Mesothelial cell of epicardium (in vitro differentiated cells): ENCODE results near the gene COX5A. TPM values are rescaled to one million over a fixed set of nuclear protein-coding genes. Genes with fewer than 3 reads are reported as not detected.
"Not testable (repeated sequence)": the region's sequence is repeated elsewhere in the genome, so short reads cannot be mapped to it uniquely, and the experiment has no call there.

Source experiments
- DNase-seq, 2 experiments: peaks; one replicate each; pipeline ENCODE4 v3.0.0; 2021; ENCODE audit warnings: low spot score in 2 of 2; ENCODE audit not compliant: unreplicated experiment in 2 of 2
- H3K27ac Mint-ChIP-seq: 2 replicates; pipeline ENCODE4 v1.8.0; 2021; ENCODE audit warnings: mixed read lengths
- H3K27me3 Mint-ChIP-seq: 2 replicates; pipeline ENCODE4 v1.8.0; 2021; ENCODE audit warnings: low read depth, mixed read lengths
- H3K36me3 Mint-ChIP-seq: 2 replicates; pipeline ENCODE4 v1.8.0; 2021; ENCODE audit warnings: mixed read lengths
- H3K4me1 Mint-ChIP-seq: 2 replicates; pipeline ENCODE4 v1.8.0; 2021; ENCODE audit warnings: mixed read lengths
- H3K4me3 Mint-ChIP-seq: 2 replicates; pipeline ENCODE4 v1.8.0; 2021; ENCODE audit warnings: mild to moderate bottlenecking, moderate library complexity, mixed read lengths
- H3K9me3 Mint-ChIP-seq: 2 replicates; pipeline ENCODE4 v1.8.0; 2021; ENCODE audit warnings: mixed read lengths
- total RNA-seq: library from RNA; stranded (reverse); gene quantifications from 3 replicates; pipeline ENCODE4 v1.2.1, GENCODE V29; 2021
- TF ChIP-seq, protein P1 (sequence below): fragments of 200-600 bp; sonication (generic); IDR thresholded peaks from one replicate; pipeline ENCODE4 v1.5.0; 2021; ENCODE audit warnings: antibody characterized with exemption; ENCODE audit not compliant: unreplicated experiment

Gene COX5A
- total RNA-seq, 1 donor from 2014 or later, result 126 TPM

DNA sequence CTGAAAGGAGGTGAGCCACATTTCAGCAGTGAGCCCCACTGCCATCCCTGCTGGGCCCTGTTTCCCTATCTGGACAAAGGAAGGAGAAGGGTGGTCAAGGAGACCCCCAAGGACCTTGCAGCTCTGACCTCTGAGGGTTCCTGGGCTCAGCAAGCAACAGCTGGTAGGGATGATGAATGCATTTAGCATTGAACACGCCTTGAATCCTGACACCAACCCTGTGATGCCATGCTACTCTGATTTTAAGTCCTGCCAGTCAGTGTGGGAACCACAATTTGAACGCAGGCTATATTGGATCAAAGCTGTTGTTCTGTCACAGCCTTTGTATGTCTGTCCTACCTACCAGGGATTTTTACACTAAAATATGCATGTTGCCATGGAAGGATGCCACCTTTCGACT lies 41.6 kb downstream of the COX5A start:
- TF ChIP-seq, protein P1, sequence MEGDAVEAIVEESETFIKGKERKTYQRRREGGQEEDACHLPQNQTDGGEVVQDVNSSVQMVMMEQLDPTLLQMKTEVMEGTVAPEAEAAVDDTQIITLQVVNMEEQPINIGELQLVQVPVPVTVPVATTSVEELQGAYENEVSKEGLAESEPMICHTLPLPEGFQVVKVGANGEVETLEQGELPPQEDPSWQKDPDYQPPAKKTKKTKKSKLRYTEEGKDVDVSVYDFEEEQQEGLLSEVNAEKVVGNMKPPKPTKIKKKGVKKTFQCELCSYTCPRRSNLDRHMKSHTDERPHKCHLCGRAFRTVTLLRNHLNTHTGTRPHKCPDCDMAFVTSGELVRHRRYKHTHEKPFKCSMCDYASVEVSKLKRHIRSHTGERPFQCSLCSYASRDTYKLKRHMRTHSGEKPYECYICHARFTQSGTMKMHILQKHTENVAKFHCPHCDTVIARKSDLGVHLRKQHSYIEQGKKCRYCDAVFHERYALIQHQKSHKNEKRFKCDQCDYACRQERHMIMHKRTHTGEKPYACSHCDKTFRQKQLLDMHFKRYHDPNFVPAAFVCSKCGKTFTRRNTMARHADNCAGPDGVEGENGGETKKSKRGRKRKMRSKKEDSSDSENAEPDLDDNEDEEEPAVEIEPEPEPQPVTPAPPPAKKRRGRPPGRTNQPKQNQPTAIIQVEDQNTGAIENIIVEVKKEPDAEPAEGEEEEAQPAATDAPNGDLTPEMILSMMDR, result no peak
- Mint-ChIP-seq H3K27ac (no peak overlapping the region), H3K27me3 (no peaks in the 10 kb centered on the region), H3K36me3 (peaks cover 28% of the 10 kb centered on the region), H3K4me3 (no peak overlapping the region), H3K4me1 (no peaks in the 10 kb centered on the region), H3K9me3 (no peaks in the 10 kb centered on the region)
- DNase-seq, result no peak

DNA sequence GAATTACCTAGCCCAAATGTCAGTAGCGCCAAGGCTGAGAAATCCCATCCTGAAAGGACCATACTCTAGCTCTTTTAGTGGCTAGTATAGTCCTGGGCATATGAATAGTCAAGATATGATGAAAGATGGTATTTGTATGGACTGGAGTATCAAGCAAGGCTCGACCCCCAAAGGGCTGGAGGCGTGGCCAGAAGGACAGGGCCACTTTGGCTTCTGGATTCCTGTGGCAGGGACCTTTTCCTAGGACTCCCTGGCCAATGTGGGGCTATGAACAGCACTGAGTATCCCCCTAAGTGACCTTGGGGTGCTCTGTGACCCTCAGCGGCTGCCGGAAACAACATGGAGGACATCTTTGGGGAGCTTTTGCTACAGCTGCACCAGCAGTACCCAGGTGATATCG lies 42.0 kb downstream of the COX5A start:
- Mint-ChIP-seq H3K27ac (no peak overlapping the region), H3K4me3 (no peak overlapping the region), H3K36me3 (peaks cover 26% of the 10 kb centered on the region), H3K4me1 (peaks cover 2% of the 10 kb centered on the region), H3K9me3 (no peaks in the 10 kb centered on the region), H3K27me3 (no peaks in the 10 kb centered on the region)
- no peak for DNase-seq
- TF ChIP-seq, protein P1, result no peak

DNA sequence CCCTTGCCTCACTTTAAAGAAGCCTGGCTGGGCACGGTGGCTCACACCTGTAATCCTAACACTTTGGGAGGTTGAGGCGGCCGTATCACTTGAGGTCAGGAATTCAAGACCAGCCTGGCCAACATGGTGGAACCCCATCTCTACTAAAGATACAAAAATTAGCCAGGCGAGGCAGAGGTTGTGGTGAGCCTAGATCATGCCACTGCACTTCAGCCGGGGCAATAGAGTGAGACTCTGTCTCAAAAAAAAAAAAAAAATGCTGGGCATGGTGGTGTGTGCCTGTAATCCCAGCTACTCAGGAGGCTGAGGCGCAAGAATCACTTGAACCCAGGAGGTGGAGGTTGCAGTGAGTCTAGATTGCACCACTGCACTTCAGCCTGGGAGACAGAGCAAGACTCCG lies 43.5 kb downstream of the COX5A start:
- H3K36me3 Mint-ChIP-seq, result peaks cover 20% of the 10 kb centered on the region
- not testable (repeated sequence) for H3K4me1 Mint-ChIP-seq, H3K4me3 Mint-ChIP-seq, H3K9me3 Mint-ChIP-seq, H3K27ac Mint-ChIP-seq, DNase-seq, H3K27me3 Mint-ChIP-seq

DNA sequence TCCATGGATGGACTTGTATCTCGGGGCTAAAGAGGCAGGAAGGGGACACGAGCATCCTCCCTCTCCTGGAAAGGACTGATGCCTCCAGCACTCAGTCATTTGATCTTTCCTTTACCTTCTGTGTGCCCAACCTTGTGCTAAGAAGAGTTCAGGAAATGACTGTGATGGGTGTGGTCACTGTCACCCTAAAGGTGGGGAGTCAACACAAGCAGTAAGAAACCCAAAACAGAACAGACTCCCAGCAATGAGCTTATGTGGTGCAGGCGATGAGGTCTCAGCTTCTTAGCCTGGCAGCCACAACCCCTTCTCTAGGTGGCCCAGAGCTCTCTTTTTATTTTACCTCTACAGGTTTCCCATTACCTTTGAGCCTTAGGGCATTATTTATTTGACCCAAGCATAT lies 44.2 kb downstream of the COX5A start:
- peaks cover 20% of the 10 kb centered on the region for H3K36me3 Mint-ChIP-seq

DNA sequence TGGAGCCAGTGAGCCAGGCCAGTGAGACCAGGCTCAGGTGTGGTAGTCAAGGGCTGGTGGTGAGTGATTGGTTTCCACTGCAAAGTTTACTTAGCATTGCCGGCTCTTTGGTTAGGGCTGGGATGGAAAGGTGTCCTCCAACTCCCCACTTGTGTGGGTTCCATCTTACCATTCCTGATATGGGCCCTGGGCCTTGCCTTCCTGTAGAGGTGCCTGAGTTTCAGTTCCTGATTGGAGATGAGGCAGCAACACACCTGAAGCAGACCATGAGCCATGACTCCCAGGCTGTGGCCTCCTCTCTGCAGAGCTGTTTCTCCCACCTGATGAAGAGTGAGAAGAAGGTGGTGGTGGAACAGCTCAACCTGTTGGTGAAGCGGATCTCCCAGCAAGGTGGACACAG lies 44.9 kb downstream of the COX5A start:
- Mint-ChIP-seq H3K9me3 (no peaks in the 10 kb centered on the region), H3K27me3 (no peaks in the 10 kb centered on the region), H3K4me3 (no peak overlapping the region), H3K4me1 (peaks cover 17% of the 10 kb centered on the region), H3K36me3 (peaks cover 20% of the 10 kb centered on the region), H3K27ac (no peak overlapping the region)
- TF ChIP-seq, protein P1, result no peak
- no peak for DNase-seq

More for the DNA sequence above, 44.2 kb downstream of the COX5A start:
- Mint-ChIP-seq H3K4me1 (peaks cover 17% of the 10 kb centered on the region), H3K27me3 (no peaks in the 10 kb centered on the region), H3K27ac (no peak overlapping the region), H3K4me3 (no peak overlapping the region), H3K9me3 (no peaks in the 10 kb centered on the region)
- DNase-seq, result no peak
- TF ChIP-seq, protein P1, result no peak

DNA sequence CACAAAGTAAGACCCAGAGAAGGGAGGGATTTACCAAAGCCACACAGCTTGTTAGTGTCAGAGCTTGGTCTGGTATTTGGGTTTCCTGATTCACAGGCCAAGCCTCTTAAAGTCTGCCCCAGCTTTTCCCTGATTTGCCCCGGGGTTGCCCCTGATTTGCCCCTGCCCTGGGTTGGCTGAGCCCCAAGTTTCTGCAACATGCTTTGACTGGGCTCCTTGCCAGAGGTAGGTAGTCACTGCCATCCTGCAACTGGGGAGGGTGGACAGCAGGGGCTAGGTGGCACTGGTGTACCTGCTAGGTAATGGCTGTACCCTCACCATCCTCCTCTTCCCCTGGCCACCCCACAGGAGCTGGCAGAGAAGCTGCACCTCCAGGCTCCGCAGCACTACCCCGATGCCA lies 45.6 kb downstream of the COX5A start:
- Mint-ChIP-seq H3K36me3 (peaks cover 20% of the 10 kb centered on the region), H3K4me1 (peaks cover 17% of the 10 kb centered on the region), H3K9me3 (no peaks in the 10 kb centered on the region), H3K27ac (no peak overlapping the region), H3K4me3 (no peak overlapping the region), H3K27me3 (no peaks in the 10 kb centered on the region)
- DNase-seq, result no peak
- TF ChIP-seq, protein P1, result no peak
